GM23338 (cell line): ENCODE results near the gene UBL5.

Experiments used
- CREB1 ChIP-seq: fragments of 250-450 bp; sonication (Bioruptor Pico); IDR thresholded peaks from 2 replicates; pipeline ENCODE4 v1.5.0; 2020; ENCODE audit warnings: low read depth, mild to moderate bottlenecking, moderate library complexity
- POLR2AphosphoS5 ChIP-seq: IDR thresholded peaks from 2 replicates; pipeline ENCODE4 v1.6.1; 2016; ENCODE audit warnings: antibody characterized with exemption, low read depth
- ZNF114 ChIP-seq: fragments of 250-450 bp; sonication (Bioruptor Pico); IDR thresholded peaks from 2 replicates; pipeline ENCODE4 v1.5.0; 2020; ENCODE audit warnings: mild to moderate bottlenecking, moderate library complexity
- TF ChIP-seq, protein P1 (sequence below), 2 experiments: fragments of 200-600 bp in 1 of 2; sonication (generic) in 1 of 2; conservative IDR thresholded peaks; 2 replicates each; pipeline versions ENCODE4 v1.5.1 to v1.6.1; 2016 to 2017; ENCODE audit warnings: antibody characterized with exemption in 2 of 2, low read depth in 2 of 2, mild to moderate bottlenecking in 2 of 2, moderate library complexity in 1 of 2

GRCh38 chr19:9801976-9802375 is 25.7 kb upstream of the UBL5 start:
- no peak for TF ChIP-seq POLR2AphosphoS5
- TF ChIP-seq, protein P1, sequence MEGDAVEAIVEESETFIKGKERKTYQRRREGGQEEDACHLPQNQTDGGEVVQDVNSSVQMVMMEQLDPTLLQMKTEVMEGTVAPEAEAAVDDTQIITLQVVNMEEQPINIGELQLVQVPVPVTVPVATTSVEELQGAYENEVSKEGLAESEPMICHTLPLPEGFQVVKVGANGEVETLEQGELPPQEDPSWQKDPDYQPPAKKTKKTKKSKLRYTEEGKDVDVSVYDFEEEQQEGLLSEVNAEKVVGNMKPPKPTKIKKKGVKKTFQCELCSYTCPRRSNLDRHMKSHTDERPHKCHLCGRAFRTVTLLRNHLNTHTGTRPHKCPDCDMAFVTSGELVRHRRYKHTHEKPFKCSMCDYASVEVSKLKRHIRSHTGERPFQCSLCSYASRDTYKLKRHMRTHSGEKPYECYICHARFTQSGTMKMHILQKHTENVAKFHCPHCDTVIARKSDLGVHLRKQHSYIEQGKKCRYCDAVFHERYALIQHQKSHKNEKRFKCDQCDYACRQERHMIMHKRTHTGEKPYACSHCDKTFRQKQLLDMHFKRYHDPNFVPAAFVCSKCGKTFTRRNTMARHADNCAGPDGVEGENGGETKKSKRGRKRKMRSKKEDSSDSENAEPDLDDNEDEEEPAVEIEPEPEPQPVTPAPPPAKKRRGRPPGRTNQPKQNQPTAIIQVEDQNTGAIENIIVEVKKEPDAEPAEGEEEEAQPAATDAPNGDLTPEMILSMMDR (conservative IDR thresholded peaks at IDR 0.05; ENCODE audit: low read depth in 2 of 2): no peak
- TF ChIP-seq ZNF114 (CRISPR knock-in tag): no peak
- TF ChIP-seq CREB1 (CRISPR knock-in tag): no peak
